AG08396 (cell line): ENCODE data around the gene ZDHHC22.

ENCODE experiments used
- DNase-seq: peaks from one replicate; pipeline ENCODE4 v3.0.0; 2012; ENCODE audit warnings: low spot score, mixed read lengths

Gene ZDHHC22

GRCh38 chr14:77103951-77104350 lies 37.6 kb downstream of the ZDHHC22 start:
- no peak for DNase-seq

- no peak for DNase-seq
Observed at GRCh38 chr14:77103475-77103874, 38.1 kb downstream of the ZDHHC22 start.

GRCh38 chr14:77102154-77102553 lies 39.4 kb downstream of the ZDHHC22 start:
- no peak for DNase-seq

- DNase-seq, result no peak
Observed at GRCh38 chr14:77100961-77101360, 40.6 kb downstream of the ZDHHC22 start.

GRCh38 chr14:77099425-77100167 lies 42.0 kb downstream of the ZDHHC22 start:
- DNase-seq, result peak; percentile 54

GRCh38 chr14:77098529-77099353 lies 42.9 kb downstream of the ZDHHC22 start:
- DNase-seq, result peak; percentile 27

GRCh38 chr14:77097700-77098528 lies 43.7 kb downstream of the ZDHHC22 start, which contains the start of gene CIPC:
Gene CIPC (plus strand): TSS chr14:77098258. CDS start chr14:77105709, 7,451 bp downstream.
- DNase-seq, result peak; percentile 98

- DNase-seq, result no peak
Observed at GRCh38 chr14:77097006-77097699, 44.4 kb downstream of the ZDHHC22 start.

- DNase-seq, result peak; percentile 64
Observed at GRCh38 chr14:77094672-77095284, 46.8 kb downstream of the ZDHHC22 start.

- DNase-seq, result no peak
Observed at GRCh38 chr14:77092676-77093075, 48.9 kb downstream of the ZDHHC22 start.

GRCh38 chr14:77091518-77091917 lies 50.1 kb downstream of the ZDHHC22 start:
- DNase-seq, result no peak

GRCh38 chr14:77088645-77089044 lies 52.9 kb downstream of the ZDHHC22 start:
- no peak for DNase-seq

- no peak for DNase-seq
Observed at GRCh38 chr14:77088219-77088618, 53.4 kb downstream of the ZDHHC22 start.

GRCh38 chr14:77087631-77088030 lies 54.0 kb downstream of the ZDHHC22 start:
- no peak for DNase-seq

GRCh38 chr14:77086951-77087350 lies 54.6 kb downstream of the ZDHHC22 start:
- no peak for DNase-seq

GRCh38 chr14:77086017-77086727 lies 55.4 kb downstream of the ZDHHC22 start:
- no peak for DNase-seq

GRCh38 chr14:77085538-77085937 lies 56.1 kb downstream of the ZDHHC22 start:
- no peak for DNase-seq

GRCh38 chr14:77084985-77085384 lies 56.6 kb downstream of the ZDHHC22 start:
- no peak for DNase-seq

- no peak for DNase-seq
Observed at GRCh38 chr14:77083082-77083481, 58.5 kb downstream of the ZDHHC22 start.

GRCh38 chr14:77082356-77082755 lies 59.2 kb downstream of the ZDHHC22 start:
- DNase-seq, result no peak
